Loucy (cell line): ENCODE measurements around the gene OTOS.

Experiments used
- H2AFZ ChIP-seq: fragments of 200-600 bp; sonication (generic); 2 replicates; pipeline ENCODE4 v1.6.0; 2016; ENCODE audit warnings: antibody characterized with exemption, mild to moderate bottlenecking, low read length, moderate library complexity
- H3F3A ChIP-seq: fragments of 200-600 bp; 2 replicates; pipeline ENCODE4 v1.6.0; 2016; ENCODE audit warnings: antibody characterized with exemption, low read depth, mild to moderate bottlenecking
- H3K27me3 ChIP-seq: fragments of 200-600 bp; sonication (generic); 2 replicates; pipeline ENCODE4 v1.6.1; 2014; ENCODE audit warnings: low read length, mild to moderate bottlenecking; ENCODE audit not compliant: insufficient read depth, poor library complexity, severe bottlenecking
- H3K36me3 ChIP-seq: fragments of 200-600 bp; sonication (generic); 2 replicates; pipeline ENCODE4 v1.6.1; 2016; ENCODE audit warnings: low read length; ENCODE audit not compliant: insufficient read depth
- H3K4me1 ChIP-seq: fragments of 200-600 bp; sonication (generic); 2 replicates; pipeline ENCODE4 v1.5.1; 2014; ENCODE audit warnings: low read length, mild to moderate bottlenecking; ENCODE audit not compliant: insufficient read depth, poor library complexity, severe bottlenecking
- H3K4me2 ChIP-seq: fragments of 200-600 bp; sonication (generic); 2 replicates; pipeline ENCODE4 v1.6.0; 2014; ENCODE audit warnings: antibody characterized with exemption, low read length, low read depth, mild to moderate bottlenecking; ENCODE audit not compliant: poor library complexity, severe bottlenecking
- H3K4me3 ChIP-seq: fragments of 200-600 bp; sonication (generic); 2 replicates; pipeline ENCODE4 v1.5.1; 2014; ENCODE audit warnings: low read length, mild to moderate bottlenecking, mixed read lengths; ENCODE audit not compliant: poor library complexity, severe bottlenecking
- H3K79me2 ChIP-seq: fragments of 200-600 bp; sonication (generic); 2 replicates; pipeline ENCODE4 v1.6.1; 2014; ENCODE audit warnings: low read length; ENCODE audit not compliant: insufficient read depth
- H3K9ac ChIP-seq: fragments of 200-600 bp; sonication (generic); 2 replicates; pipeline ENCODE4 v1.6.0; 2014; ENCODE audit warnings: mild to moderate bottlenecking, low read depth, low read length, moderate library complexity; ENCODE audit not compliant: poor library complexity, severe bottlenecking
- H3K9me2 ChIP-seq: fragments of 200-600 bp; sonication (generic); replicated peaks from 2 replicates; pipeline ENCODE4 v1.6.1; 2016; ENCODE audit warnings: low read depth, low read length, mixed read lengths
- H3K9me3 ChIP-seq: fragments of 200-600 bp; sonication (generic); 2 replicates; pipeline ENCODE4 v1.6.1; 2014; ENCODE audit warnings: mild to moderate bottlenecking, antibody characterized with exemption, low read length, low read depth; ENCODE audit not compliant: insufficient read depth
- H4K20me1 ChIP-seq: fragments of 200-600 bp; sonication (generic); 2 replicates; pipeline ENCODE4 v1.6.0; 2014; ENCODE audit warnings: antibody characterized with exemption, low read length, mild to moderate bottlenecking; ENCODE audit not compliant: insufficient read depth, poor library complexity, severe bottlenecking
- CTCF ChIP-seq: fragments of 200-600 bp; sonication (generic); conservative IDR thresholded peaks from 2 replicates; pipeline ENCODE4 v1.5.1; 2014; ENCODE audit warnings: mild to moderate bottlenecking, antibody characterized with exemption, low read length
- EZH2phosphoT487 ChIP-seq: fragments of 200-600 bp; IDR thresholded peaks from 2 replicates; pipeline ENCODE4 v1.6.1; 2018; ENCODE audit warnings: antibody characterized with exemption, mild to moderate bottlenecking, moderate library complexity, borderline replicate concordance

Gene OTOS

GRCh38 chr2:240136013-240136670 is 4.3 kb downstream of the OTOS start, which contains the start of gene COPS9:
TSS of gene COPS9 (minus strand) at chr2:240136305. CDS start at chr2:240136284, 21 bp downstream.
- peak within 1 kb of the TSS; percentile 97 for H2AFZ ChIP-seq
- H3K4me1 ChIP-seq: peaks cover 19% of the 10 kb centered on the region
- no peaks in the 10 kb centered on the region for H3K9me3 ChIP-seq
- no peaks in the 10 kb centered on the region for H3K9me2 ChIP-seq
- peak within 1 kb of the TSS; percentile 95 for H3K4me3 ChIP-seq
- peak within 1 kb of the TSS; percentile 98 for H3K4me2 ChIP-seq
- peaks cover 20% of the 10 kb centered on the region; the same call in 1 of the 2 replicates for H3K36me3 ChIP-seq
- H3K79me2 ChIP-seq: peaks cover 21% of the 10 kb centered on the region
- no peak for TF ChIP-seq CTCF
- TF ChIP-seq EZH2phosphoT487: no peak
- H3K9ac ChIP-seq: peak within 1 kb of the TSS; percentile 90
- H4K20me1 ChIP-seq: no peaks in the 10 kb centered on the region
- no peaks in the 10 kb centered on the region for H3F3A ChIP-seq
- no peaks in the 10 kb centered on the region for H3K27me3 ChIP-seq

- H3K9me3 ChIP-seq: no peaks in the 10 kb centered on the region
- peak overlapping the region; percentile 90 for H3K9ac ChIP-seq
- no peaks in the 10 kb centered on the region for H3K27me3 ChIP-seq
- no peaks in the 10 kb centered on the region for H4K20me1 ChIP-seq
- no peaks in the 10 kb centered on the region for H3F3A ChIP-seq
- peaks cover 25% of the 10 kb centered on the region; the same call in 1 of the 2 replicates for H3K36me3 ChIP-seq
- peaks cover 21% of the 10 kb centered on the region for H3K79me2 ChIP-seq
- peak overlapping the region; percentile 95 for H3K4me3 ChIP-seq
- peak overlapping the region; percentile 97 for H2AFZ ChIP-seq
- H3K4me2 ChIP-seq: peak overlapping the region; percentile 98
- peaks cover 19% of the 10 kb centered on the region for H3K4me1 ChIP-seq
- TF ChIP-seq EZH2phosphoT487: no peak
- TF ChIP-seq CTCF: no peak
- H3K9me2 ChIP-seq: no peaks in the 10 kb centered on the region
These were observed 4.8 kb downstream of the OTOS start for GRCh38 chr2:240135706-240136012.

- TF ChIP-seq CTCF (no peak), EZH2phosphoT487 (no peak)
- Histone ChIP-seq H3K79me2 (peaks cover 21% of the 10 kb centered on the region), H3K36me3 (peaks cover 31% of the 10 kb centered on the region; the same call in 1 of the 2 replicates), H3K27me3 (no peaks in the 10 kb centered on the region), H4K20me1 (no peaks in the 10 kb centered on the region), H3K4me1 (peaks cover 19% of the 10 kb centered on the region), H3F3A (no peaks in the 10 kb centered on the region), H3K9me2 (no peaks in the 10 kb centered on the region), H3K4me2 (peak overlapping the region; percentile 98), H3K9ac (peak overlapping the region; percentile 90), H3K9me3 (no peaks in the 10 kb centered on the region), H2AFZ (no peak overlapping the region), H3K4me3 (peak overlapping the region; percentile 95)
These were observed 5.4 kb downstream of the OTOS start for GRCh38 chr2:240134956-240135520.
